CD4-positive, alpha-beta T cell (primary cell): Measurements from ENCODE around the gene ADGRD2. TPM values are rescaled to one million over a fixed set of nuclear protein-coding genes. Genes with fewer than 3 reads are reported as not detected.

Experiments
- ATAC-seq: fragments of 200-7000 bp; cut with Tn5 transposase; one replicate; pipeline ENCODE4 v1.10.0; 2022; ENCODE audit warnings: mild to moderate bottlenecking; ENCODE audit not compliant: poor library complexity
- CTCF ChIA-PET: fragments of 350-600 bp; sonication (Branson Sonifier 250); formaldehyde crosslinking; loops from one replicate; lab custom pipeline; 2021; ENCODE audit warnings: antibody characterized with exemption, inconsistent platforms; lab: Charles Lee
- POLR2A ChIA-PET: fragments of 350-600 bp; sonication (Branson Sonifier 250); formaldehyde crosslinking; loops from one replicate; lab custom pipeline; 2021; ENCODE audit warnings: antibody characterized with exemption, inconsistent platforms; lab: Charles Lee
- DNase-seq, 14 experiments: peaks; one replicate each; pipeline ENCODE4 v3.0.0-alpha.2; 2013 to 2020; ENCODE audit warnings: mixed read lengths in 2 of 14
- H3K27ac ChIP-seq, 2 donors: one replicate each; pipeline versions ENCODE4 v1.5.1 to v1.7.0; 2013; ENCODE audit warnings: low read length in 2 of 2, low read depth in 1 of 2, mild to moderate bottlenecking in 1 of 2
- H3K27me3 ChIP-seq, 2 experiments: 1 replicate in 1 of 2; 2 replicates in 1 of 2; pipeline versions ENCODE4 v1.6.1 to v1.7.0; 2013; ENCODE audit warnings: low read length in 2 of 2, control low read depth in 1 of 2, mild to moderate bottlenecking in 1 of 2, moderate library complexity in 1 of 2; ENCODE audit not compliant: insufficient read depth in 2 of 2, control insufficient read depth in 1 of 2
- H3K36me3 ChIP-seq: one replicate; pipeline ENCODE4 v1.6.1; 2013; ENCODE audit warnings: low read length, control low read depth; ENCODE audit not compliant: insufficient read depth
- H3K4me1 ChIP-seq: one replicate; pipeline ENCODE4 v1.6.1; 2013; ENCODE audit warnings: low read length, control low read depth; ENCODE audit not compliant: insufficient read depth
- H3K4me3 ChIP-seq: one replicate; pipeline ENCODE4 v1.5.1; 2013; ENCODE audit warnings: mild to moderate bottlenecking, low read length, moderate library complexity
- H3K9me3 ChIP-seq, 2 experiments: 1 replicate in 1 of 2; 2 replicates in 1 of 2; pipeline versions ENCODE4 v1.6.1 to v1.7.0; 2013; ENCODE audit warnings: low read length in 2 of 2, mild to moderate bottlenecking in 2 of 2, control low read depth in 1 of 2, moderate library complexity in 1 of 2; ENCODE audit not compliant: control insufficient read depth in 1 of 2, insufficient read depth in 1 of 2
- H3K27ac Mint-ChIP-seq: one replicate; pipeline ENCODE4 v1.8.0; 2020; ENCODE audit warnings: mixed read lengths
- H3K27me3 Mint-ChIP-seq: one replicate; pipeline ENCODE4 v1.8.0; 2021; ENCODE audit warnings: mixed read lengths
- H3K36me3 Mint-ChIP-seq: one replicate; pipeline ENCODE4 v1.8.0; 2021; ENCODE audit warnings: low read depth, mixed read lengths
- H3K4me1 Mint-ChIP-seq: one replicate; pipeline ENCODE4 v1.8.0; 2021; ENCODE audit warnings: low read depth, mixed read lengths
- H3K4me3 Mint-ChIP-seq: one replicate; pipeline ENCODE4 v1.8.0; 2020; ENCODE audit warnings: mild to moderate bottlenecking, mixed read lengths
- H3K9me3 Mint-ChIP-seq: one replicate; pipeline ENCODE4 v1.8.0; 2020; ENCODE audit warnings: mixed read lengths
- CTCF ChIP-seq: fragments of 200-600 bp; IDR thresholded peaks from one replicate; pipeline ENCODE4 v1.8.0; 2022; ENCODE audit warnings: antibody characterized with exemption, mild to moderate bottlenecking
- intact Hi-C, 2 experiments: fragments of 100-400 bp; cut with DNase I in 1 of 2; cut with micrococcal nuclease in 1 of 2; formaldehyde crosslinking; loops; one replicate each; pipeline versions ENCODE4 v1.15.1 to v1.9.0; 2023 to 2025; cut with DNase I, micrococcal nuclease
- total RNA-seq, 174 experiments: library from RNA in 2 of 174; stranded (reverse) in 2 of 174; gene quantifications; one replicate each; pipeline ENCODE4 v1.2.3 and lab custom pipeline; 2021 to 2026

ADGRD2 gene
- total RNA-seq, 2 experiments from 2014 or later = not detected

GRCh38 chr9:124439086-124439485, 11.2 kb upstream of the ADGRD2 start:
- Histone ChIP-seq H3K36me3 (no peaks in the 10 kb centered on the region), H3K27ac (no peak overlapping the region), H3K4me1 (no peaks in the 10 kb centered on the region), H3K4me3 (no peak overlapping the region), H3K27me3 (peaks cover 7 to 10% of the 10 kb centered on the region in 2 experiments), H3K9me3 (peaks cover 3 to 26% of the 10 kb centered on the region in 2 experiments)
- ATAC-seq (no peak), DNase-seq (no peak)
- TF ChIP-seq CTCF = no peak
- H3K4me3 Mint-ChIP-seq = no peak overlapping the region
- no peaks in the 10 kb centered on the region for H3K9me3 Mint-ChIP-seq
- ChIA-PET CTCF (no interaction called here), POLR2A (no interaction called here)
- peaks cover 42% of the 10 kb centered on the region for H3K27me3 Mint-ChIP-seq
- intact Hi-C loops = no loop called here
- H3K27ac Mint-ChIP-seq = no peak overlapping the region
- no peaks in the 10 kb centered on the region for H3K36me3 Mint-ChIP-seq
- H3K4me1 Mint-ChIP-seq = no peaks in the 10 kb centered on the region

GRCh38 chr9:124439686-124440243, 10.5 kb upstream of the ADGRD2 start:
- no peak for TF ChIP-seq CTCF

GRCh38 chr9:124440786-124441185, 9.5 kb upstream of the ADGRD2 start:
- ChIA-PET CTCF (no interaction called here), POLR2A (no interaction called here)
- intact Hi-C loops = no loop called here
- Histone ChIP-seq H3K4me1 (no peaks in the 10 kb centered on the region), H3K27ac (no peak overlapping the region), H3K4me3 (no peak overlapping the region), H3K9me3 (peaks cover 3 to 26% of the 10 kb centered on the region in 2 experiments), H3K36me3 (no peaks in the 10 kb centered on the region), H3K27me3 (peaks cover 7 to 10% of the 10 kb centered on the region in 2 experiments)
- DNase-seq (no peak), ATAC-seq (no peak)
- no peaks in the 10 kb centered on the region for H3K4me1 Mint-ChIP-seq
- TF ChIP-seq CTCF = no peak
- no peak overlapping the region for H3K27ac Mint-ChIP-seq
- H3K9me3 Mint-ChIP-seq = no peaks in the 10 kb centered on the region
- H3K36me3 Mint-ChIP-seq = no peaks in the 10 kb centered on the region
- peaks cover 46% of the 10 kb centered on the region for H3K27me3 Mint-ChIP-seq
- no peak overlapping the region for H3K4me3 Mint-ChIP-seq

More at GRCh38 chr9:124439686-124440243, 10.5 kb upstream of the ADGRD2 start:
- no peak for DNase-seq
- no peak overlapping the region for H3K4me3 ChIP-seq
- H3K27me3 Mint-ChIP-seq = peaks cover 38% of the 10 kb centered on the region
- no peaks in the 10 kb centered on the region for H3K4me1 ChIP-seq
- no peak overlapping the region for H3K4me3 Mint-ChIP-seq
- POLR2A ChIA-PET = no interaction called here
- H3K27ac ChIP-seq = no peak overlapping the region
- intact Hi-C loops = no loop called here
- no peaks in the 10 kb centered on the region for H3K36me3 ChIP-seq
- no peak overlapping the region for H3K27ac Mint-ChIP-seq
- CTCF ChIA-PET = no interaction called here
- no peaks in the 10 kb centered on the region for H3K4me1 Mint-ChIP-seq
- H3K9me3 Mint-ChIP-seq = no peaks in the 10 kb centered on the region
- no peak for ATAC-seq
- peaks cover 7 to 10% of the 10 kb centered on the region in 2 experiments for H3K27me3 ChIP-seq
- peaks cover 3 to 26% of the 10 kb centered on the region in 2 experiments for H3K9me3 ChIP-seq
- H3K36me3 Mint-ChIP-seq = no peaks in the 10 kb centered on the region
